Colon (tissue), 2 donors: ENCODE data around the gene SCARB1.
"Not testable (repeated sequence)": the region's sequence is repeated elsewhere in the genome, so short reads cannot be mapped to it uniquely, and the experiment has no call there.

Experiments
- FAIRE-seq: peaks from 2 replicates; lab custom pipeline; 2012; peaks lifted over from hg19 to GRCh38; lab: Jason Lieb, UNC
- donor health status: control.
- donor health status: control.

SCARB1 gene

DNA sequence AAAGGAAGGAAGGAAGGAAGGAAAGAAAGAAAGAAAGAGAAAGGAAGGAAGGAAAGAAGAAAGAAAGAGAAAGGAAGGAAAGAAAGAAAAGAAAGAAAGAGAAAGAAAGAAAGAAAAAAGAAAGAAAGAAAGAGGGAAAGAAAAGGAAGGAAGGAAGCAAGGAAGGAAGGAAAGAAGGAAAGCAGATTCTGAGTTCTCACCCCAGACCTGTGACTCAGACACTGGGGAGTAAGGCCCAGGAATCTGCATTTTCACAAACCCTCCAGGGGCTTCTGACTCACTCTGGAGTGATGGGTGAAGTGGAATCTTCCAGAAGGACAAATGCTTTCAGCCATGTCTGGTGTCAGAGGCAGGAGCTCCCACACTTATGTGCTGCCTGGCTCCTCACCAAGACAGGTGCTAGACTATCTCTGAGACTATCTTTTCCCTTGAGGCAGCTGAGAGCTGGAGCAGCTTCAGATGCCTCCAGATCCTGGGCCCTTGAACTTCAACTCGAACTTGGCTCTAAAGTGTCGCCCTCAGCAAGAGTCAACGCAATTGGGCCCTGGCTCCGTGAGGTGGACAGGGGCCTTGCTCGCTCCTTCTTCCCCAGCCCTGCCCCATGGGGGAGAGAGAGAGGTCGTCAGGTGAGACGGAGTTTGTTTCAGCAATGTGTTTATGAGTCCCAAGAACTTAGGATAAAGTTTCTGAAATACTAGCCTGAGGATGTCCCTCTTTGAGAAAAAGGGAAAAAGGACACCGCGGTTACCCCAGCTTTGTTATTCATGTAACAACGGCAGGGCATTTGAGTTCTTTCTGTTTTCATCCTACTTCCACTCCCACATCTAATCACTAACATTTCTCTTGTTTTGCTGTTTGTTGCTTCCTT lies 19.8 kb upstream of the SCARB1 start:
- FAIRE-seq = no peak

DNA sequence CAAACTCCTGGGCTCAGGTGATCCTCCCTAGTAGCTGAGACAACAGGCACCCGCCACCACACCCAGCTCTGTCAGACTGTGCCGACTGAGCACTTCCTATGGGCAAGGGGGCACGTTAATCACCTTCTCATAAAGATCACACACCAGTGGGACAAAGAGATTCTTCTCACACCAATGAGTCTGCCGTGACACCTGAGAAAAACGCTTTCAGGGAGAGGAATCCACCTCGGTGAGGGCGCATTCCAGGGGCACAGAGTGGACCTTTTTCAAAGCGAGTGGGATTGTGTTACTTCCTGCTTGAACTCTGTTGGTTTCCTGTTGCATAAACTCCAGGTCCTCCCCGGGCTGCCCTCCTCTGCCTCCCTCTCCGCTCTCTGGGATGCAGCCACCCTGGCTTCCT lies 17.5 kb upstream of the SCARB1 start:
- no peak for FAIRE-seq

DNA sequence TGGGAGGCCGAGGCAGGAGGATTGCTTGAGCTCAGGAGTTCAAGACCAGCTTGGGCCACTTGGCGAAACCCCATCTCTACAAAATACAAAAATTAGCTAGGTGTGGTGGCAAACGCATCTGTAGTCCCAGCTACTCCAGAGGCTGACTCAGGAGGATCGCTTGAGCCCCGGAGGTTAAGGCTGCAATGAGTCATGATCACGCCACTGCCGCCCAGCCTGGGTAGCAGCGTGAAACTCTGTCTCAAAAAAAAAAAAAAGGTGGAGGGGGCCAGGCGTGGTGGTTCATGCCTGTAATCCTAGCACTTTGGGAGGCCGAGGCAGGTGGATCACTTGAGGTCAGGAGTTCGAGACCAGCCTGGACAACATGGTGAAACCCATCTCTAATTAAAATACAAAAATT lies 16.7 kb upstream of the SCARB1 start:
- not testable (repeated sequence) for FAIRE-seq

DNA sequence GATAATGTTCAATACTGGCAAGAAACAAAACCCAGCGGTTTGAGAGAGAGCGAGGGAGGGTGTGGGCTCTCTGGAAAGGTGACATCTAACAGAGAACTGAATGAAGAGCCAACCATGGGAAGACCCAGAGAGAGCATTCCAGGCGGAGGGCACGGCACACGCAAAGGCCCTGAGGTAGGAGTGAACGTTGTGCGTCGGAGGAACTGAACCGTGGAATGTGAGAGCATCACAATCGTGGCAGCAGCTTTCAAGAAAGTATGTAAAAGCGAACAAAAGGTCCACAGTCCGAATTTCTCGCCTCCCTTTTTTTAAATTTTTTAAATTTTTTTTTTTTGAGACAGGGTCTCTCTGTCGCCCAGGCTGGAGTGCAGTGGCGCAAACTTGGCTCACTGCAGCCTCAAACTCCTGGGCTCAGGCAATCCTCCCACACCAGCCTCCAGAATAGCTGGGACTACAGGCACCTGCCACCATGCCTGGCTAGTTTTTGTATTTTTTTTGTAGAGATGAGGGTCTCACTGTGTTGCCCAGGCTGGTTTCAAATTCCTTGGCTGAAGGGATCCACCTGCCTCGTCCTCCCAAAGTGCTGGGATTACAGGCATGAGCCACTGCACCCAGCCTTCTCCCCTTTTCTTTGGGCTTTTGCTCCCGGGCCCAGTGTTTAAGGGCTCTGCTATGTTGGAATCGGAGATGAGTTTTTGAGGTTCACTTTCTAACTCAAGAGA lies 15.3 kb upstream of the SCARB1 start:
- no peak for FAIRE-seq

DNA sequence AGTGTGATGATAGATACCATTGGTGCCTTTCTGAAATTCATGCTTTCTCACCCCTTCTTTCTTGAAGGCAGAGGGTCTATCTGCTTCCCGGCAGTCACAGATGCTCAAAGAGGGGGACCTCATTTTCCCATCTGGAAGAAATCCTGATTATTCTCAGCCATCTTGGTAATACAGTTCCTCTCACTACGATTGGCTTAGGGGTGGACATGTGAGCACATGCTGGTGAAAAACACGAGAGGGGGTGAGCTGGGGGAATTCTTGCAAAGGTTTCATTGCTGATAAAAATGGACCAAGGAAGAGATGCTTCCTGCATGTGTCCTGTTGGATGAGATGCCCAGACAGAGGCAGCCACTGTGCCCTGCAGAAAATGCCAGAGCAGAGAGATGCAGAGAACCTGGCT lies 13.8 kb upstream of the SCARB1 start:
- no peak for FAIRE-seq

DNA sequence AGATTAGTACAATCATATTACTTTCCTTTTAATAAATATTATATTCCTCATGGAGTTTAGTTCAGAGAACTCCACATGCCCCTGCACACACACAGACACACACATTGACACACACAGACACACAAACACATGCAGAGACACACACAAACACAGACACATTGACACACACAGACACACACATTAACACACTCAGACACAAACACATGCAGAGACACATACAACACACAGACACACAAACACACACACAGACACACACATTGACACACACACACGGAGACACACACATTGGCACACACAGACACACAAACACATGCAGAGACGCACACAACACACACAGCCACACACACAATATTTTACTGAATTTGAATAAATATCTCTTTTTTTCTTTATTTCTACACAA lies 12.5 kb upstream of the SCARB1 start:
- FAIRE-seq = no peak

DNA sequence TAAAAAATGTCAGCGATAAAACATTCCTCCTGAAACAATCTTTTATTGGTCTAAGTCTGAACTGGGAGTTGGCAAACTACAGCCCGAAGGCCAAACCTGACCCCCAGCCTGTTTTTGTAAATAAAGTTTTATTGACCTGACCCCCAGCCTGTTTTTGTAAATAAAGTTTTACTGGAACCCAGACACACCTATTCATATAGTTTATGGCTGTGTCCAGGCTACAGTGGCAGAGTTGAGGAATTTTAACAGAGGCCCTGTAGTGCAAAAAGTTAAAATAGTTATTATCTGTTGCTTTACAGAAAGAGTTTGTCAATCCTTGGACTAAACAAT lies 12.1 kb upstream of the SCARB1 start:
- FAIRE-seq = no peak

DNA sequence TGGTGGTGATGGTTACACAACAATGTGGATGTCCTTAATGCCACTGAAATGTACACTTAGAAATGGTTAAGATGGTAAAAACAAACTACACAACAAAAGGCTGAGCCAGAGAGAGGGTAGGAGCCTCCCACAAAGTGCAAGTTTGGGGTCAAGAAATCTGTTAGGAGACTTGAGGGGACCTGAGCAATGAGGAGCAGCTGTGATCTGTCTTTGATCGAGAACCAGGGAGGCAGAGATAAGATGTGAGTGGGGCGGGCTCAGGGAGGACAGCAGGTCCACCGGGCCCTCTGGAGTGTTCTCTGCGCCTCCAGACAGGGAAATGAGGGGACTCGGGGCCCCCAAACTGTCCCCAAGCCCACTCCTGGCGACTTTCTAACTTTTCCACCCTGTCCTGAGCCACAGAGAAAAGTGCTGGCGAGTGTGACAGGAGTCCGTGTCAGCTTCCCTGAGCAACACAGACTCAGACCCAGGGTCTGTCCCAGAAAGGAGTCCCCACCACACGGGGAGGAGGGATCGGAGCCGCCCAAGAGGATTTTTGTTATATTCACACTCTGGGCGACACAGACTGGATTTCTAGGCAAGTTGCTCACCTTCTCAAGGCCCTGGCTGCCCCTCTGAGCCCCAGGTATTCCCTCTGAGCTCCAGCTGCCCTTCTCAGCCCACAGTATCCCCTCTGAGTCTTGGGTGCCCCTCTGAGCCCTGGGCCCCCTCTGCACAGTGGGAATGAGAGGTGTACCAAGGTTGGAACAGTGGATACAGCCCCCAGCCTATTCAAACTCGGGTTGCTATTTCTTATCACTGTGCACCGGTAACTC lies 11.5 kb upstream of the SCARB1 start:
- no peak for FAIRE-seq

DNA sequence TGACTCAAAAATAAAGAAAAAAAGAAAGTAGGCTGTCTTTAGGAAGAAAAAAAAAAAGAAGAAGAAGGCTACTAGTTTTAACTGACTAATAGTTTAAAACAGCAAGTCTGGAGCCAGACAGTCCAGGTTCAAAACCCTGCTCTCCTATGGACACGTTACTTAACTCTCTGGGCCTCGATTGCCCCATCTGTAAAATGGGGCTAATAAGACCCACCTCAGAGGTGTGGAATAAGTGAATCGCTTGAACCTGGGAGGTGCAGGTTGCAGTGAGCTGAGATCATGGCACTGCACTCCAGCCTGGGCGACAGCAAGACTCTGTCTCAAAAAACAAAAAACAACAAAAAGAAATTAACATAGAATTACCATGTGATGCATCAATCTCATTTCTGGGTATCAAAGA lies 10.5 kb upstream of the SCARB1 start:
- FAIRE-seq = no peak

DNA sequence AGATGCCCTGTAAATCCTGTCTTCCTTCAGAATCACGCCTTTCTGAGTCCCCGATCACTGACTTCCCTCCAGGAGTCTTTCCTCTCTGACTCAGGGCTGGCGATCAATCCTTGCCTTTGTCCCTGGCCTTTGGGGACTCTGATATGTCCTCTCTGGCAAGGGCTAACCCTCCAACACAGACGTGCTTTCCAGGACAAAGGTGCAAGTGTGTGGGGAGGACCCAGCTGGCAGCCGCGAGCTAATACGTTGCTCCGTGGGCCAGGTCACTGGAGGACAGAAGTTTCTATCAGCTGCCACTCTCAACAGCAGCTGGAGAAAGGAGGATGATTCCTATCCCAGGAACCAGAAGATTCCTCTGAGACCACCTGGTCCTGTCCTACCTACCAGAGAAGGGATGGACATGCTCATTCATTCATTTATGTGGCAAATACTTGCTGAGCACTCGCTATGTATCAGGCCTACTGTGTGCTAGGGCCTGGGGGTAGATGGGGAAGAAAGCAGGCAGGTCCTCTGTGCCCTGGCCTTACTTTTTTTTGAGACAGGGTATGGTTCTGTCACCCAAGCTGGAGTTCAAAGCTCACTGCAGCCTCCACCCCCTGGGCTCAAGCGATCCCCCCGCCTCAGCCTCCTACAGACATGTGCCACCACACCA lies 8.5 kb upstream of the SCARB1 start:
- no peak for FAIRE-seq

DNA sequence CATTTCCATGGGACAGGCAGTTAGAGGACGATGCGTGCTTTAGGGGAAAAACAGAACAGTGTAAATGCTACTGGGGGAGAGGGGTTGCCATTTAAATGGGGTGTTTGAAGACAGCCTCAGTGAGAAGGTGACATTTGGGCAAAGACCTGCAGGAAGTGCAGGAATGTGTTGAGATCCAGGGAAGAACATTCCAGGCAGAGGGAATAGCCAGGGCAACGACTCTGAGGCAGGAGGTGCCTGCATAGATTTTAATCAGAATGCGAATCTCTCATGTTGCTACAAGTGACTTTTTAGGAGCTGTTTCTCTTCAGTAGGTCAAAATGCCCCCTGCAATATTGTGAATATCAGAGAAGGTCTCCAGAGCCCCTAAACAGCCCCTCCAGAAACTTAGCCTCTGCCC lies 7.6 kb upstream of the SCARB1 start:
- no peak for FAIRE-seq

DNA sequence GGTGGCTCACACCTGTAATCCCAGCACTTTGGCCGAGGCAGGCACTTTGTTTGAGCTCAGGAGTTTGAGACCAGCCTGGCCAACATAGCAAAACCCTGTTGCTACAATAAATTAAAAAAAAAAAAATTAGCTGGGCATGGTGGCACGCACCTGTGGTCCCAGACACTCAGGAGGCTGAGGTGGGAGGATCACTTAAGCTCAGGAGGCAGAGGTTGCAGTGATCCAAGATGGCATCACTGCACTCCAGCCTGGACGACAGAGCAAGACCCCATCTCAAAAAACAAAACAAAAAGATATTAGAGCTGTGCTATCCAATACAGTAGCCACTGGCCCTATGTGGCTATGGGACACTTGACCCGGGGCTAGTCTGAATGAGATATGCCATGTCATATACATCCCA lies 6.9 kb upstream of the SCARB1 start:
- no peak for FAIRE-seq

DNA sequence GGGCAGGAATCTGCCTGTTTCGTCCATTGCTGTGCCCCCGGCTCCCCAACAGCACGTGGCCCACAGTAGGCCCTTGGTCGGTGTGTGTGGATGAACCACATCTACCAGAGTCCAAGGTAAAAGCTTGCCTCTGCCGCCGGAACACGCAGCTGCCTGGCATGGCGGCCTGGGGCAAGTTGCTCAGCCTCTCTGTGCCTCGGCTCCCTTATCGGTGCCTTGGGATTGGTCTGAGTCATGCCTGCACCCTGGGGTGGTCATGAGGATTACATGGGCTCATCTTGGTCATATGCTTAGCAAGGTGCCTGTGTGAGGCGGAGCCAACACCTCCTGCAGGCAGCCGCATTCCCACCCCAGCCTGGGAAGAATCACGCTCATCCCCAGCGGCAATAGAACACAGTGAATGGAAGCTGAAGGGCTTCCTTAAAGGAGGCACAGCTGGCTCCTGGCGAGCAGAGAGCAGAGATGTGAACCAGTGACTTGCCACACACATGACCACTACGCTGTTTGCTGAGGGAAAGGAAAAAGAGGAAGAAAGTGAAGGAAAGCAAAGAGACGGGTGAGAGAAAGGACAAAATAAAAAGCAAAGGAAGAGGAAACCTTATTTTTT lies 5.5 kb upstream of the SCARB1 start:
- FAIRE-seq = no peak

DNA sequence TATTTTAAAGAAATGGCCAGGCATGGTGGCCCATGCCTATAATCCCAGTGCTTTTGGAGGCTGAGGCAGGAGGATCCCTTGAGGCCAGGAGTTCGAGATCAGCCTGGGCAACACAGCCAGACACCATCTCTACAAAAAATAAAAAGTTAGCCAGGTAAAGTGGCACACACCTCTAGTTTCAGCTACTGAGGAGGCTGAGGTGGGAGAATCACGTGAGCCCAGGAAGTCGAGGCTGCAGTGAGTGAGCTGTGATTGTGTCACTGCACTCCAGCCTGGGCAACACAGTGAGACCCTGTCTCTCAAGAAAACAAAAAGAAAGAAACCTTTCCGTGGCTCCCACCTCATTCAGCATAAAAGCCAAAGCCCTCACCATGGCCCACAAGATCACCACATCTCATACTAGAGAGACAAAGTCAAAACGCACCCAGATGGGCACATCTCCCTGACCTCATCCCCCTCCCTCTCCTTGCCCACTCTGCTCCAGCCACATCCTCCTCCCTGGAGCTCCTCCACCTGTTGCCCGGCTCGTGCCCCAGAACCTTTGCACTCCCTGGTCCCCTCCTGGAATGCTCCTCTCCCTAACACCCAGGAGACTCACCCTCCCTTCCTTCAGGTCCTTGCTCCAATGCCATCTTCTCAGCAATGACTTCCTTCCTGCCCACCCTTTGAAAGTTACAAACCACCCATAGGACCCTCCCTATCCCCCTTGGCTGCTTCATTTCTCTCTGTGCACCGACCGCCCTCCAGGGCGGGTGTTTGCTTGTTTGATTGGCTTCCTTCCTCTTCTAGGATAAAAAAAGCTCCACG lies 4.8 kb upstream of the SCARB1 start:
- FAIRE-seq = no peak

DNA sequence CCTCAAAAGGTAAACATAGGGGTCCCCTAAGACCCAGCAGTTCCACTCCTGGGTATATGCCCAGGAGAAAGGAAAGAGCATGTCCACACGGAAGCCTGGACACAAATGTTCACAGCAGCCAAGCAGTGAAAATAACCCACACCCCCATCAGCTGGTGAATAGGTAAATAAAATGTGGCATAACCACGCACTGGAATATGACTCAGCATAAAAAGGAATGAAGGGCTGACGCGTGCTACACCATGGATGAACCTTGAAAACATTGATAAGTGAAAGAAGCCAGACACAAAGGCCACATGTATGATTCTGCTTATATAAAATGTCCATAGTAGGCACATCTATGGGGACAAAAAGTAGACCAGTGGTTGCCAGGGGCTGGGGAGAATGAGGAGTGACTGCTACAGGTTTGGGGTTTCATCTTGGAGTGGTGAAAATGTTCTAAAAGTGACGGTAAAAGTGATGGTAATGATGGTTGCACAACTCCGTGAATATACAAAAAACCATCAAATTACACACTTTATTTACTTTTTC lies 3.8 kb upstream of the SCARB1 start:
- FAIRE-seq = no peak

DNA sequence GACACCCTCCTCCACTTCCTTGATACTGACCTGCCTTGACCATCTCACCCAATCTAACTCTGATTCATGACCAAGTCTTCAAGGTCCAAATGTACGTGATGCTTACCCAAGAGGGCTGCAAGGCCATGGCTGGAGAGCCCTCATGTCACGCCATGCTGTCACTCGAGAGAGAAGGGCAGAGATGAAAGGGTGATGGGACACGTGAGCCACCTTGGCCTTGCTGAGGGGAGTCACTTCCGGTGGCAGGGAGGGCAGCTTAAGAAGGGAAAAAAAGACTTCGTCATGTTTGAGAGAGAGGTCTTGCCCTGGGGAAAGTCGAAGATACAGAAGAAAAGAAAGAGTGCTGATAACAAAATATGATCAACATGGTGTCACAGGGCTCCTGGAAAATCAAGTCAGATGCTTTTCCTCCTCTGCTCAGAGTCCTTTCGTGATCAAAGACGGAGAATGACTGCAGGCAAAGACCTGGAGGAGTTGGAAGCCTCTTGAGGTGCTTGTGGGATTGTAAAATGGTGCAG lies 3.3 kb upstream of the SCARB1 start:
- no peak for FAIRE-seq

DNA sequence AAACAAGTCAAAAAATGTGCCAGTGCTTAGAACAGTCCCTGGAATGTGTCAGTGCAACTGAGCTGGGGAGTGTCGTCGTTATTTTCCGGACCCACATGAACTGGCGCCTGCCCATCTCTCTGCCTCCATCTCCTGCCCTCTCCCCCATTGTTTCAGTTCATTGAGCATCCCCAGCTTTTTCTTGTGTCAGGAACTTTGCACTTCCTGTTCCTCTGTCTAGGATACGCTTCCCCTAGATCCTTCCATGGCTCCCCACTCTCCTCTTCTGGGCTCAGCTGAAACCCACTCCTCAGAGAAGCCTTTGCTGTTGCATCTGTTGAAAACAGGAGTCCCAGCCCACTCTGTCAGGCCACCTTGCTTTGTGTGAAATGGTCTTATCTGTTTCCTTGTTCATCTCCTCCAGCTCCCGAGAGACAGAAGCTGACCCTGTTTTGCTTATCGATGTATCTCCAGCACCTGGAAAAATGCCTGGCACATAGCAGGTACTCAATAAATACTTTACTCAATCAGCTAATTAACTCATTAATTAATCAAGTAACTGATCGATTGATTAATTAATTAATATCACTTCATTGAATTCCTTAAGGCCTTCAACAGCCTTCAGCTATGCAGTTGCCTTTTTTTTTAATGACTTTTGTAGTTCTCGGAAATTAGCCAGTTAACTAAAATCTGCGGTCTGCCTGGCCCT lies 2.7 kb upstream of the SCARB1 start:
- no peak for FAIRE-seq

DNA sequence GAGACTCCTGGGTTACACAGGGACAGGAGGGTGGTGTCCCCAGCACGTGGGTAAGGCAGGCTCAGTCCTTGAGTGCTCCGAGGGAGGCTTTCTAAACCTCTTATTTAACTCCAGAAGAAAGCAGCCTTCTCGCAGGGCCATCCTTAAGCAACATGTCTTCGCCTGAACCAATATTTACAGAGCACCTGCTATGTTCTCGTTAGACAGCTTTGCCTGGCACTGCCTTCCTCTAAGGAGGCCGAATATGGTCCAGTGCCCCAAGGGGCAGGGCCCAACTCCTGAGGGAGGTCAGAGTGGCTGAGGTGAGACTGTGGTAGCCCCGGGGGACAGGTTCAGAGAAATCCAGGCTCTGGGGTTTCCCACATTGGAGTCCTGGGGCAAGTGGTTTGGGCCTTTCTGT lies 2.1 kb upstream of the SCARB1 start:
- no peak for FAIRE-seq

DNA sequence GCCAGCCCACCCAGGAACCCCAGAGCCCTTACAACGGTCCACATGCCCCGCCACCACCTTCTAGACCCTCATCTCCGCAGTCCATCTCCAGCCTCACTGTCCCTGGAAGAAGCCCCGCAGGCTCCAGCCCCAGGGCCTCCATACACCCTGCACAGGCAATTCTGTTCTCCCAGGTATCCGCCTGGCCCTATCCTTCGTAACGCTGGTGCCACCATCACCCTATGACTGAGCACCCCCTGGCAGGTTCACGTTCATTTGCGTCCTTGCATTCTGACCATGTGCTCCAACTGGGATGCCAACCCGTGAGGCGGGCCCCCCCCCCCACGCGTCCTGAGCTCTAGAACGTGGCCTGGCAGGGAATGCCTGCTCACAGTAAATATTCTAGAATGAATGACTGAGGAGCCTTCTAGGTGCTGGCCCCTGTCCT lies 675 bp upstream of the SCARB1 start:
- no peak for FAIRE-seq
